ENCODE data around the gene MFAP2.

GRCh38 chr1:16981269-16981849, 939 bp upstream of the MFAP2 start:
- no peak for TF ChIP-seq POLR2A (IDR thresholded peaks at IDR 0.05; ENCODE audit: low read length)
- TF ChIP-seq GATA1 (IDR thresholded peaks at IDR 0.05; ENCODE audit: low read depth, low read length) = no peak

All from erythroblast (primary cell).